K562 (cell line): ENCODE data around the gene KRT72. TPM values are rescaled to one million over a fixed set of nuclear protein-coding genes. Genes with fewer than 3 reads are reported as not detected.

Experiments
- ATF3 ChIP-seq, 2 experiments: fragments of 450-650 bp in 1 of 2; sonication (generic) in 1 of 2; formaldehyde crosslinking in 1 of 2; IDR thresholded peaks in 1 of 2; conservative IDR thresholded peaks in 1 of 2; 2 replicates each; pipeline versions ENCODE4 v1.6.1 to v1.8.1; 2016 to 2023; ENCODE audit warnings: mild to moderate bottlenecking in 2 of 2, moderate library complexity in 2 of 2, inconsistent platforms in 1 of 2, missing genetic modification reagents in 1 of 2
- CREB3L1 ChIP-seq: fragments of 450-650 bp; IDR thresholded peaks from 2 replicates; pipeline ENCODE4 v1.6.1; 2014; ENCODE audit warnings: low read depth, mild to moderate bottlenecking, moderate library complexity, borderline replicate concordance
- DNMT1 ChIP-seq: fragments of 450-650 bp; IDR thresholded peaks from 2 replicates; pipeline ENCODE4 v1.6.1; 2016; ENCODE audit warnings: antibody characterized with exemption, mild to moderate bottlenecking
- ELF1 ChIP-seq: fragments of 200-800 bp; sonication (Bioruptor generic); IDR thresholded peaks from 2 replicates; pipeline ENCODE4 v1.6.1; 2016; ENCODE audit warnings: missing genetic modification characterization, missing compliant biosample characterization
- FOSL1 ChIP-seq: fragments of 200-800 bp; sonication (Bioruptor generic); conservative IDR thresholded peaks from 2 replicates; pipeline ENCODE4 v1.6.1; 2016; ENCODE audit warnings: missing genetic modification characterization, missing compliant biosample characterization
- HDGF ChIP-seq: fragments of 450-650 bp; IDR thresholded peaks from 2 replicates; pipeline ENCODE4 v1.6.1; 2016
- KAT8 ChIP-seq: fragments of 450-650 bp; IDR thresholded peaks from 2 replicates; pipeline ENCODE4 v1.6.1; 2016; ENCODE audit warnings: low read depth, mild to moderate bottlenecking
- MAFF ChIP-seq: IDR thresholded peaks from 2 replicates; pipeline ENCODE4 v1.6.1; 2012; ENCODE audit warnings: low read length, improper control_type of control experiment
- POLR2B ChIP-seq: fragments of 450-650 bp; IDR thresholded peaks from 2 replicates; pipeline ENCODE4 v1.6.1; 2018; ENCODE audit warnings: low read depth; ENCODE audit not compliant: partially characterized antibody
- ZNF197 ChIP-seq: fragments of 200-800 bp; sonication (Bioruptor generic); IDR thresholded peaks from 2 replicates; pipeline ENCODE4 v1.6.1; 2016; ENCODE audit warnings: low read depth, missing genetic modification characterization, missing compliant biosample characterization
- ZNF407 ChIP-seq: fragments of 450-650 bp; IDR thresholded peaks from 2 replicates; pipeline ENCODE4 v1.6.1; 2016; ENCODE audit warnings: low read depth
- ZNF408 ChIP-seq: fragments of 250-450 bp; sonication (Bioruptor Pico); IDR thresholded peaks from 2 replicates; pipeline ENCODE4 v1.4.0; 2020; ENCODE audit warnings: low read depth, mild to moderate bottlenecking, moderate library complexity
- polyA plus RNA-seq, 8 experiments: library from polyadenylated mRNA; depleted of rRNA in 4 of 8; stranded (reverse) in 5 of 8; unstranded in 3 of 8; fragments of >200 nt; fragmentation: Nextera tagmentation in 2 of 8; fragmentation: Illumina TruSeq in 1 of 8; extraction: Ambion mirVana in 2 of 8; extraction: Trizol in 1 of 8; gene quantifications; 2 replicates each; pipeline versions ENCODE4 v1.2.1 to v1.2.3, GENCODE V29; 2011 to 2014; ENCODE audit warnings: inconsistent platforms in 1 of 8, missing spikeins in 1 of 8
- total RNA-seq, 7 experiments: library from RNA; depleted of rRNA in 6 of 7; stranded (reverse); fragments of >200 nt in 6 of 7; fragmentation: Illumina TruSeq in 2 of 7; extraction: Trizol in 2 of 7; gene quantifications; 2 replicates each; pipeline versions ENCODE4 v1.2.1 to v1.2.3, GENCODE V29; 2011 to 2021; ENCODE audit warnings: low replicate concordance in 1 of 7

The KRT72 gene
- total and polyA plus RNA-seq, 9 of the 15 experiments (the other 6 are each of a cell fraction or from before 2014, with no cell fraction given) = not detected

- peak; percentile 72; the same call in 1 of the 2 replicates for TF ChIP-seq CREB3L1
- 0 out of 2 replicates have a peak, but pooled peaks have one; percentile 38 for TF ChIP-seq ZNF197 (CRISPR knock-in tag)
- no peak for TF ChIP-seq ZNF407
- no peak for TF ChIP-seq DNMT1
- TF ChIP-seq ZNF408 (CRISPR knock-in tag) = no peak
- no peak for TF ChIP-seq POLR2B
- TF ChIP-seq ATF3 (IDR thresholded peaks at IDR 0.05) = no peak
- no peak for TF ChIP-seq ATF3 (CRISPR knock-in tag; conservative IDR thresholded peaks at IDR 0.05)
- TF ChIP-seq KAT8 = no peak
- TF ChIP-seq MAFF = no peak
- TF ChIP-seq ELF1 = no peak
- TF ChIP-seq FOSL1 (tag) = no peak
- TF ChIP-seq HDGF = no peak
Observed at GRCh38 chr12:52645120-52645761, 44.0 kb upstream of the KRT72 start (continued).
